H1 (cell line): ENCODE measurements around the gene USP10.

ENCODE experiments used
- CTCF ChIP-seq, 3 experiments: IDR thresholded peaks; 1 replicate in 2 of 3; 2 replicates in 1 of 3; pipeline versions ENCODE4 v1.5.1 to v1.6.1; 2011; ENCODE audit warnings: low read length in 3 of 3, mild to moderate bottlenecking in 3 of 3, inconsistent platforms in 2 of 3, low read depth in 1 of 3, moderate library complexity in 1 of 3; ENCODE audit not compliant: insufficient read depth in 1 of 3; ENCODE audit errors: control extremely low read depth in 1 of 3
- EGR1 ChIP-seq: IDR thresholded peaks from 2 replicates; pipeline ENCODE4 v1.6.1; 2011; ENCODE audit warnings: low read depth, low read length, borderline replicate concordance
- EP300 ChIP-seq, 2 experiments: IDR thresholded peaks; 1 replicate in 1 of 2; 2 replicates in 1 of 2; pipeline ENCODE4 v1.6.1; 2011 to 2012; ENCODE audit warnings: low read depth in 2 of 2, low read length in 2 of 2, mild to moderate bottlenecking in 2 of 2, borderline replicate concordance in 1 of 2, inconsistent platforms in 1 of 2, moderate library complexity in 1 of 2
- EZH2 ChIP-seq: fragments of 200-600 bp; sonication (generic); IDR thresholded peaks from 2 replicates; pipeline ENCODE4 v1.7.1; 2012; ENCODE audit warnings: low read depth, mild to moderate bottlenecking, moderate library complexity, low read length, inconsistent platforms; ENCODE audit not compliant: severe bottlenecking
- GTF2F1 ChIP-seq: IDR thresholded peaks from 2 replicates; pipeline ENCODE4 v1.6.1; 2012; ENCODE audit warnings: low read depth, low read length, improper control_type of control experiment, borderline replicate concordance
- MAFK ChIP-seq: IDR thresholded peaks from 2 replicates; pipeline ENCODE4 v1.6.1; 2012; ENCODE audit warnings: low read depth, mild to moderate bottlenecking, improper control_type of control experiment, low read length
- POLR2A ChIP-seq, 2 experiments: IDR thresholded peaks; 1 replicate in 1 of 2; 2 replicates in 1 of 2; pipeline ENCODE4 v1.6.1; 2011; ENCODE audit warnings: low read depth in 2 of 2, low read length in 2 of 2, mild to moderate bottlenecking in 2 of 2; ENCODE audit errors: control extremely low read depth in 1 of 2
- SP1 ChIP-seq: IDR thresholded peaks from 2 replicates; pipeline ENCODE4 v1.6.1; 2011; ENCODE audit warnings: low read depth, low read length
- TCF12 ChIP-seq: IDR thresholded peaks from 2 replicates; pipeline ENCODE4 v1.6.1; 2011; ENCODE audit warnings: low read depth, mild to moderate bottlenecking, low read length

GRCh38 chr16:84741340-84741830, 41.6 kb downstream of the USP10 start:
- TF ChIP-seq CTCF (IDR thresholded peaks at IDR 0.05; ENCODE audit: control extremely low read depth in 1 of 3, insufficient read depth in 1 of 3, low read depth in 1 of 3, low read length in 3 of 3): no peak
- TF ChIP-seq EP300 (IDR thresholded peaks at IDR 0.05; ENCODE audit: borderline replicate concordance in 1 of 2, low read depth in 2 of 2, low read length in 2 of 2): no peak
- TF ChIP-seq GTF2F1: no peak
- TF ChIP-seq TCF12: no peak
- TF ChIP-seq POLR2A (IDR thresholded peaks at IDR 0.05; ENCODE audit: control extremely low read depth in 1 of 2, low read depth in 2 of 2, low read length in 2 of 2): no peak
- no peak for TF ChIP-seq MAFK
- no peak for TF ChIP-seq EGR1
- no peak for TF ChIP-seq SP1
- TF ChIP-seq EZH2: no peak
